NCI-H1092 (cell line): ENCODE measurements around the gene TMEM39A.

Experiments
- DNase-seq: peaks from one replicate; lab custom pipeline; 2025; lab: John Stamatoyannopoulos, UW

Gene TMEM39A

GRCh38 chr3:119400466-119400865 lies 62.9 kb downstream of the TMEM39A start:
- DNase-seq = no peak

- DNase-seq = no peak
Observed at GRCh38 chr3:119396870-119397269, 66.5 kb downstream of the TMEM39A start.

DNA sequence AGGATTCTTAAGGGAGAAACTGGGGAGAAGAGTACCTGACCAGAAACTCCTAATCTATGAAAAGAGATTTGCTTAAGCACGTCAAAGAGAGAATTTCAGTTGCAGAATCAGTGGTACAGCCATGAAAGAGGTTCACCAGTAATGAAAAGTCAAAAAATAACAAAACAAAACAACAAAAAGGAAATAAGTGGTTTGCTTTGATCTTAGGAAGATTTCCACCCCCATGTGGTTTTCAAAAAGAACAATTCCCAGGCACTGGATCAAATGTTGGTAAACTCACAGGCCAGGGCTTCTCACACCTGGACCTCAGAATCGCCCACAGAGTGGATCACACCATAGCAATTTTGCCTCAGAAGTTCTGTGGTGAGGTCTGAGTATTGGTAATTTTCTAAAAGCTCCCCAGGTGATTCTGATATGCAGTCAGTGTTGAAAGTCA lies 67.5 kb downstream of the TMEM39A start:
- DNase-seq = no peak

- no peak for DNase-seq
Observed at GRCh38 chr3:119388577-119388976, 74.8 kb downstream of the TMEM39A start.

DNA sequence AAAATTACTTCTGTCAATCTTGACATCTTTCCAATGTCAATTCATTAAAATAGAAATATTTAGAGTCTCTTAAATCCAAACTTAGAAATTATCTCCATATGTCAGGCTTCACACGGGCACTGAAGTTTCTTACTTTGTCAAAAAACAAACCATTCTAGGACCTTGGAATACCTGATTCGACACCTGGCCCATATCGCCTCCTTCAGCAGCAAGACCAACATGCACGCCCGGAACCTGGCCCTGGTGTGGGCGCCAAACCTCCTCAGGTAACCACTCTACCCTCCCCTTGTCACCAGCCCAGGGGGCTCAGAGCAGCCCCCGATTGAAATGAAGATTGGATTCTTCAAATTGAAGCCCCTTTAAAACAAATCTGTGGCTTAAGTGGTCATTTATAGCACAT lies 81.3 kb downstream of the TMEM39A start:
- no peak for DNase-seq

- peak; percentile 37 for DNase-seq
Observed at GRCh38 chr3:119380697-119381096, 82.7 kb downstream of the TMEM39A start.
